Activated CD4-positive, alpha-beta T cell treated with anti-CD3 and anti-CD28 coated beads, Interleukin-2, amount 10 ng/mL, durations not matched to agents 7 days and 5 days (primary cell): ENCODE data around the gene CAPN3. TPM values are rescaled to one million over a fixed set of nuclear protein-coding genes. Genes with fewer than 3 reads are reported as not detected.
"Not testable (repeated sequence)": the region's sequence is repeated elsewhere in the genome, so short reads cannot be mapped to it uniquely, and the experiment has no call there.

Source experiments
- CTCF ChIA-PET: fragments of 350-600 bp; sonication (Branson Sonifier 250); formaldehyde crosslinking; loops from one replicate; lab custom pipeline; 2021; ENCODE audit warnings: antibody characterized with exemption; lab: Charles Lee
- POLR2A ChIA-PET: fragments of 350-600 bp; sonication (Branson Sonifier 250); formaldehyde crosslinking; loops from one replicate; lab custom pipeline; 2021; ENCODE audit warnings: antibody characterized with exemption; lab: Charles Lee
- DNase-seq: peaks from one replicate; pipeline ENCODE4 v3.0.0-alpha.2; 2020
- H3K27ac Mint-ChIP-seq: one replicate; pipeline ENCODE4 v1.8.0; 2021; ENCODE audit warnings: mild to moderate bottlenecking, moderate library complexity, mixed read lengths
- H3K27me3 Mint-ChIP-seq: one replicate; pipeline ENCODE4 v1.8.0; 2021; ENCODE audit warnings: mixed read lengths
- H3K36me3 Mint-ChIP-seq: one replicate; pipeline ENCODE4 v1.8.0; 2021; ENCODE audit warnings: low read depth, mixed read lengths
- H3K4me1 Mint-ChIP-seq: one replicate; pipeline ENCODE4 v1.8.0; 2021; ENCODE audit warnings: mixed read lengths
- H3K4me3 Mint-ChIP-seq: one replicate; pipeline ENCODE4 v1.8.0; 2021; ENCODE audit warnings: mild to moderate bottlenecking, moderate library complexity, mixed read lengths
- H3K9me3 Mint-ChIP-seq: one replicate; pipeline ENCODE4 v1.8.0; 2021; ENCODE audit warnings: mixed read lengths
- total RNA-seq, 2 experiments: library from RNA; stranded (reverse); gene quantifications; one replicate each; pipeline ENCODE4 v1.2.3, GENCODE V29; 2021

The CAPN3 gene
- 1 to 10 TPM; 5.3 to 5.5 TPM for total RNA-seq

DNA sequence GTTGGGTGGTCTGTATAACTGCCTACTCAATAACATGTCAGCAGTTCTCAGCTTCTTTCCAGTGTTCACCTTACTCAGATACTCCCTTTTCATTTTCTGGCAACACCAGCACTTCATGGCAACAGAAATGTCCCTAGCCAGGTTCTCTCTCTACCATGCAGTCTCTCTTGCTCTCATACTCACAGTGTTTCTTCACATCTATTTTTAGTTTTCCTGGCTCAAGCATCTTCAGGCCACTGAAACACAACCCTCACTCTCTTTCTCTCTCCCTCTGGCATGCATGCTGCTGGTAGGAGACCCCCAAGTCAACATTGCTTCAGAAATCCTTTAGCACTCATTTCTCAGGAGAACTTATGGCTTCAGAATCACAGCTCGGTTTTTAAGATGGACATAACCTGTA lies at the start of gene CAPN3:
TSS of gene CAPN3 (plus strand) at position 253 of the 400 bp plus-strand sequence. CDS start 305 bp downstream, outside the sequence.
- ChIA-PET CTCF (interaction anchor here (1.2 kb wide), 1 partner anchor 9 kb away, joined by 3 read pairs; no protein-coding TSS in a partner anchor), POLR2A (no interaction called here)
- DNase-seq: no peak
- Mint-ChIP-seq H3K4me1 (no peaks in the 10 kb centered on the region), H3K4me3 (no peak within 1 kb of the TSS), H3K9me3 (no peaks in the 10 kb centered on the region), H3K27ac (no peak within 1 kb of the TSS), H3K27me3 (no peaks in the 10 kb centered on the region), H3K36me3 (peaks cover 3% of the 10 kb centered on the region)

DNA sequence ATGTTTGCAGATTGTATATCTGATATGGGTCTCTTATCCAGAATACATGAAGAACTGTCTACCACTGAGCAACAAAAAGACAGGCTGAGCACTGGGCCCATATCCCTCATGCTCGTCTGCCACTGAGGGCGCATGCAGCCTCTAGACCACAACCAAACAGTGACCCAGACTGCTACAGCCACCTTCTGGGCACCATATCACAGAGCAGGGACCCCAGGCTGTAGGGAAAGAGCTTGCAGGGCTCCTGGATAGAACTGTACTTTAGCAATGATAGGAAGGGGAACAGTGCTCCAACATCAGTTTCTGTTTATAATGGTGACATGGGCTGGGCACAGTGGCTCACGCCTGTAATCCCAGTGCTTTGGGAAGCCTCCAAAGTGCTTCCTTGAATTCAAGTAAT lies 45.8 kb upstream of the CAPN3 start:
- POLR2A ChIA-PET: no interaction called here
- H3K36me3 Mint-ChIP-seq: peaks cover 16% of the 10 kb centered on the region
- H3K4me1 Mint-ChIP-seq: no peaks in the 10 kb centered on the region
- no peak overlapping the region for H3K4me3 Mint-ChIP-seq
- no peaks in the 10 kb centered on the region for H3K9me3 Mint-ChIP-seq
- H3K27me3 Mint-ChIP-seq: no peaks in the 10 kb centered on the region
- H3K27ac Mint-ChIP-seq: no peak overlapping the region
- DNase-seq: no peak
- CTCF ChIA-PET: interaction anchor here (0.9 kb wide), 1 partner anchor 40 kb away, joined by 3 read pairs; no protein-coding TSS in a partner anchor

DNA sequence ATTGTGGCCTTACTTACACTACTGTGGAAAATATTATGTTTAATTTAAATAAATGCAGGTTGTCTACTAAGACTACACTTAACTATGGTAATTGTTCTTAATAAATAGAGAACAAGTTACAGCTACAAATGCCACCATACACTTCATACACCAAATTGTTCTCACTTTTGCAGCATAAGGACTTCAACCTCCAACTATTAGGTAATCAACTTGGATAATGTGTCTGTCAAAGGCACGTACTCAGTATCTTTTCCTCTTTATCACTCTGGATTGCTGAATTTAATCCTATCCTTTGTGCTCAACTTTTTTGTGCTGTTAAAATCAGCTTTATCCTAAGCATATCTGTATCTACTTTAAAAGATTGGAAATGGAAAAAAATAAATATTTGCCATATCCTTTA lies 44.5 kb upstream of the CAPN3 start:
- no peaks in the 10 kb centered on the region for H3K9me3 Mint-ChIP-seq
- no peaks in the 10 kb centered on the region for H3K4me1 Mint-ChIP-seq
- H3K27me3 Mint-ChIP-seq: no peaks in the 10 kb centered on the region
- H3K4me3 Mint-ChIP-seq: no peak overlapping the region
- H3K36me3 Mint-ChIP-seq: peaks cover 16% of the 10 kb centered on the region
- DNase-seq: no peak
- ChIA-PET CTCF (no interaction called here), POLR2A (no interaction called here)
- no peak overlapping the region for H3K27ac Mint-ChIP-seq

DNA sequence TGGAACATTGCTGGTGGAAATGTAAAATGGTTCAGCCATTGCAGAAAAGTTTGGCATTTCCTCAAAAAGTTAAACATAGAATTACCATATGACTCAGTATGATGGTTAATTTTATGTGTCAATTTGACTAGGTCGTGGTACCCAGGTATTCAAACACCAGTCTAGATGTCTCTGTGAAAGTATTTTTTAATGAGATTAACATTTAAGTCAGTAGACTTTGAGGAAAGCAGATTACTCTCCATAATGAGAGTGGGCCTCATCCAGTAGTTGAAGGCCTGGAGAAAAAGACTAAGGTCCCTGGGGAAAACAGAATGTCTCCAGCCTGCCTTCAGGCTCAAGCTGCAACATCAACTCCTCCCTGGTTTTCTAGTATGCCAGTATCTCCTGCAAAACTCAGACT lies 43.8 kb upstream of the CAPN3 start:
- Mint-ChIP-seq H3K9me3 (no peaks in the 10 kb centered on the region), H3K27me3 (no peaks in the 10 kb centered on the region), H3K27ac (no peak overlapping the region), H3K36me3 (peaks cover 10% of the 10 kb centered on the region), H3K4me1 (no peaks in the 10 kb centered on the region), H3K4me3 (no peak overlapping the region)
- ChIA-PET POLR2A (no interaction called here), CTCF (no interaction called here)
- no peak for DNase-seq

DNA sequence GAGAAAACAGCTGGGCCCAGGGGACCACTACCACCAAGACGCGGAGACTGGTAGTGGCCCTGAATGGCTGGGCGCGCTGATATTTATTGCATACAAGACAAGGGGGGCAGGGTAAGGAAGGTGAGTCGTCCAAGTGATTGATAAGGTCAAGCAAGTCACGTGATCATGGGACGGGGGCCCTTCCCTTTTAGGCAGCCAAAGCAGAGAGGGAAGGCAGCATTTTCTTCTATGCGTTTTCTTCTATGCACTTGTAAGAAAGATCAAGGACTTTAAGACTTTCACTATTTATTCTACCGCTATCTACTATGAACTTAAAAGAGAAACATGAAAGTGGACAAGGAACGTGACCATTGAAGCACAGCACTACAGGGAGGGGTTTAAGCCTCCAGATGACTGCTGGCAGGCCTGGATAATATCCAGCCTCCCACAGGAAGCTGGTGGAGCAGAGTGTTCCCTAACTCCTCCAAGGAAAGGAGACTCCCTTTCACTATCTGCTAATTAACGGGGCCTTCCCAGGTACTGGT lies 43.0 kb upstream of the CAPN3 start:
- H3K36me3 Mint-ChIP-seq: peaks cover 11% of the 10 kb centered on the region
- H3K9me3 Mint-ChIP-seq, CTCF ChIA-PET, DNase-seq, POLR2A ChIA-PET, H3K27ac Mint-ChIP-seq, H3K4me3 Mint-ChIP-seq, H3K27me3 Mint-ChIP-seq, H3K4me1 Mint-ChIP-seq: not testable (repeated sequence)

- no peak overlapping the region for H3K4me3 Mint-ChIP-seq
- no peak overlapping the region for H3K27ac Mint-ChIP-seq
- peaks cover 17% of the 10 kb centered on the region for H3K36me3 Mint-ChIP-seq
- ChIA-PET POLR2A (no interaction called here), CTCF (no interaction called here)
- H3K9me3 Mint-ChIP-seq: no peaks in the 10 kb centered on the region
- DNase-seq: no peak
- H3K4me1 Mint-ChIP-seq: no peaks in the 10 kb centered on the region
- no peaks in the 10 kb centered on the region for H3K27me3 Mint-ChIP-seq
Observed at GRCh38 chr15:42319206-42319605, 40.1 kb upstream of the CAPN3 start.

GRCh38 chr15:42324308-42324707 lies 35.0 kb upstream of the CAPN3 start:
- H3K27me3 Mint-ChIP-seq: no peaks in the 10 kb centered on the region
- no peaks in the 10 kb centered on the region for H3K9me3 Mint-ChIP-seq
- no peaks in the 10 kb centered on the region for H3K4me1 Mint-ChIP-seq
- peaks cover 24% of the 10 kb centered on the region for H3K36me3 Mint-ChIP-seq
- no peak overlapping the region for H3K4me3 Mint-ChIP-seq
- CTCF ChIA-PET: interaction anchor here (0.6 kb wide), 1 partner anchor 762 kb away, joined by 3 read pairs; no protein-coding TSS in a partner anchor
- POLR2A ChIA-PET: no interaction called here
- H3K27ac Mint-ChIP-seq: no peak overlapping the region
- no peak for DNase-seq

GRCh38 chr15:42329161-42329560 lies 30.1 kb upstream of the CAPN3 start:
- no peaks in the 10 kb centered on the region for H3K4me1 Mint-ChIP-seq
- no peak overlapping the region for H3K27ac Mint-ChIP-seq
- no peak overlapping the region for H3K4me3 Mint-ChIP-seq
- H3K27me3 Mint-ChIP-seq: no peaks in the 10 kb centered on the region
- no peak for DNase-seq
- ChIA-PET POLR2A (no interaction called here), CTCF (no interaction called here)
- peaks cover 16% of the 10 kb centered on the region for H3K36me3 Mint-ChIP-seq
- H3K9me3 Mint-ChIP-seq: no peaks in the 10 kb centered on the region

DNA sequence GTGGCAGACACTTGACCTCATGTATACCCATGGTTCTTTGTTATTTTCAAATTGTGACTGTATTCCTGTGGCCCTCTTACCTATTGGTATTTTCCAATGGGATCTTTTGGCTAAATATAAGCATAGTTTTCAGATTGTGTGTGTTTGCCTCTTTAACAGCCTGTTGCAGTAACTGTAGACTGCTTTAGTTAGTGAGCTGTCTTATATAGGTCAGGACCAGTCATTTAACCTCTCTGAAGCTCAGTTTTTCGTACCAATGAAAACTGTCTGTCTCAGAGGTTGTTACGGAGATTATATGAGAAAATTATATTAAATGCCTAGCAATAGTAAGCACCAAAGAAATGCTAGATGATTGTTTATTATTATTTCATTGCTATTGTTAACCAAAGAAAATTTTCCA lies 29.3 kb upstream of the CAPN3 start:
- CTCF ChIA-PET: no interaction called here
- peaks cover 19% of the 10 kb centered on the region for H3K36me3 Mint-ChIP-seq
- peaks cover 4% of the 10 kb centered on the region for H3K9me3 Mint-ChIP-seq
- H3K27me3 Mint-ChIP-seq: no peaks in the 10 kb centered on the region
- no peak overlapping the region for H3K27ac Mint-ChIP-seq
- H3K4me3 Mint-ChIP-seq: no peak overlapping the region
- no peaks in the 10 kb centered on the region for H3K4me1 Mint-ChIP-seq
- POLR2A ChIA-PET: no interaction called here
- no peak for DNase-seq

GRCh38 chr15:42331235-42331634 lies 28.1 kb upstream of the CAPN3 start:
- Mint-ChIP-seq H3K27ac (no peak overlapping the region), H3K4me3 (no peak overlapping the region), H3K36me3 (peaks cover 26% of the 10 kb centered on the region), H3K4me1 (no peaks in the 10 kb centered on the region), H3K9me3 (peaks cover 11% of the 10 kb centered on the region), H3K27me3 (no peaks in the 10 kb centered on the region)
- DNase-seq: no peak
- POLR2A ChIA-PET: no interaction called here
- CTCF ChIA-PET: interaction anchor here (0.6 to 1.3 kb wide), 2 partner anchors 41 to 1241 kb away, joined by 3 read pairs; no protein-coding TSS in a partner anchor

GRCh38 chr15:42332331-42332730 lies 27.0 kb upstream of the CAPN3 start:
- Mint-ChIP-seq H3K36me3 (peaks cover 24% of the 10 kb centered on the region), H3K9me3 (peaks cover 17% of the 10 kb centered on the region), H3K27ac (no peak overlapping the region), H3K4me3 (no peak overlapping the region), H3K4me1 (no peaks in the 10 kb centered on the region), H3K27me3 (no peaks in the 10 kb centered on the region)
- no peak for DNase-seq
- ChIA-PET CTCF (interaction anchor here (0.8 to 1.3 kb wide), 2 partner anchors 7 to 42 kb away, joined by 3 read pairs; no protein-coding TSS in a partner anchor), POLR2A (interaction anchor here (0.6 kb wide), 1 partner anchor 216 kb away, joined by 3 read pairs; no protein-coding TSS in a partner anchor)

- CTCF ChIA-PET: interaction anchor here (1.0 kb wide), 1 partner anchor 9 kb away, joined by 3 read pairs; no protein-coding TSS in a partner anchor
- POLR2A ChIA-PET: no interaction called here
- peaks cover 22% of the 10 kb centered on the region for H3K36me3 Mint-ChIP-seq
- no peak overlapping the region for H3K27ac Mint-ChIP-seq
- no peaks in the 10 kb centered on the region for H3K4me1 Mint-ChIP-seq
- no peaks in the 10 kb centered on the region for H3K27me3 Mint-ChIP-seq
- no peak for DNase-seq
- no peak overlapping the region for H3K4me3 Mint-ChIP-seq
- H3K9me3 Mint-ChIP-seq: peaks cover 17% of the 10 kb centered on the region
Observed at GRCh38 chr15:42335074-42335473, 24.2 kb upstream of the CAPN3 start.

GRCh38 chr15:42336650-42337049 lies 22.7 kb upstream of the CAPN3 start:
- H3K27ac Mint-ChIP-seq, POLR2A ChIA-PET, DNase-seq, CTCF ChIA-PET, H3K4me3 Mint-ChIP-seq, H3K27me3 Mint-ChIP-seq, H3K4me1 Mint-ChIP-seq: not testable (repeated sequence)
- Mint-ChIP-seq H3K9me3 (peaks cover 17% of the 10 kb centered on the region), H3K36me3 (peaks cover 18% of the 10 kb centered on the region)

- H3K4me3 Mint-ChIP-seq, POLR2A ChIA-PET: not testable (repeated sequence)
Observed at GRCh38 chr15:42337104-42337503, 22.2 kb upstream of the CAPN3 start.

More at GRCh38 chr15:42337104-42337503, 22.2 kb upstream of the CAPN3 start:
- H3K4me1 Mint-ChIP-seq, CTCF ChIA-PET, DNase-seq, H3K27ac Mint-ChIP-seq, H3K27me3 Mint-ChIP-seq: not testable (repeated sequence)
- Mint-ChIP-seq H3K36me3 (peaks cover 18% of the 10 kb centered on the region), H3K9me3 (peaks cover 17% of the 10 kb centered on the region)
